ENCODE results near the gene RBKS. TPM values are rescaled to one million over a fixed set of nuclear protein-coding genes. Genes with fewer than 3 reads are reported as not detected.
"Not testable (repeated sequence)": the region's sequence is repeated elsewhere in the genome, so short reads cannot be mapped to it uniquely, and the experiment has no call there.

Gene RBKS
- total RNA-seq, 1 donor from 2014 or later = 0.90 TPM

DNA sequence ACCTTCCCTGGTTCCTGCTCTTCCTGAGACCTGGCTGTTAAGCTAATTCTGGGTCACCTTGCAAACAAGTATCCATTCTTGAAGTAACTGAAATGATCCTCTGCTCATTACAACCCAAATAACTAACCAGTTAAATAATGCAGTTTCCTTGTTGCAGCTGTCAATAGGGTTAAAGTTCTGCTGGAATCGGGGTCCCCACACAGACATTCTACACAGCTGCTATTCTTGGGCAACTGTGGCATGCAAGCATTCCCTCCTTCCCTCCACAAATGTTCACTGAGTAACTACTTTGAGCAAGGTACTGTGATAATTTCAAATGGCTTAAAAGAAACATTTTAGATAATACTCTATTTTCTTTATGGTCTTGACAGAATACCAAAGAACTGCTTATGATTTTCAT is 17.1 kb downstream of the RBKS start:
- DNase-seq (ENCODE audit: low read depth in 2 of 2) = no peak

GRCh38 chr2:27871802-27872201 is 18.4 kb downstream of the RBKS start:
- no peak for DNase-seq (ENCODE audit: low read depth in 2 of 2)

- peak in 1 of 2 donors; percentile 34 for DNase-seq (ENCODE audit: low read depth in 2 of 2)
Observed at GRCh38 chr2:27870724-27871123, 19.5 kb downstream of the RBKS start.

DNA sequence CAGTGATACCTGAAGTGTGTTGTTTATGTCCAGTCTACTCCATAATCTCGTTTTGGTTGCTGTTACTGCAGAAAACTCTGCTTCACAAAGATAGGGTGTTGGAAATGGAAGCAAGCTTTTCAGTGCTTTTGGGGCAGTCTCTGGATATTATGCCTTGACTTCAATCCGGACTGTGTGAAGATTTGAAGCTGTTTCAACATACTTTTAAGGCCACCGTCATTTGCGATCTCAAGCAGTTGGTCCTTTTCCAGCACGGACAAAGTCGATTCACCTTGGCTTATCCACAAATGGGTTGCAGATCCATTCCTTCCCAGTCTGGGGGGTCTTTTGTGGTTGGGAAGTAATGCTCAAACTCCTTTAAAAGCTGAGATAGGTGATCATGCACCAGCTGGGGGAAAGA is 20.4 kb downstream of the RBKS start:
- DNase-seq (ENCODE audit: low read depth in 2 of 2) = no peak

- no peak for DNase-seq (ENCODE audit: low read depth in 2 of 2)
Observed at GRCh38 chr2:27866237-27866636, 23.9 kb downstream of the RBKS start.

- DNase-seq (ENCODE audit: low read depth in 2 of 2) = not testable (repeated sequence)
Observed at GRCh38 chr2:27863955-27864354, 26.2 kb downstream of the RBKS start.

- DNase-seq (ENCODE audit: low read depth in 2 of 2) = no peak
Observed at GRCh38 chr2:27863146-27863545, 27.0 kb downstream of the RBKS start.

- peak in 1 of 2 donors; percentile 9 for DNase-seq (ENCODE audit: low read depth in 2 of 2)
Observed at GRCh38 chr2:27860111-27860510, 30.1 kb downstream of the RBKS start.

DNA sequence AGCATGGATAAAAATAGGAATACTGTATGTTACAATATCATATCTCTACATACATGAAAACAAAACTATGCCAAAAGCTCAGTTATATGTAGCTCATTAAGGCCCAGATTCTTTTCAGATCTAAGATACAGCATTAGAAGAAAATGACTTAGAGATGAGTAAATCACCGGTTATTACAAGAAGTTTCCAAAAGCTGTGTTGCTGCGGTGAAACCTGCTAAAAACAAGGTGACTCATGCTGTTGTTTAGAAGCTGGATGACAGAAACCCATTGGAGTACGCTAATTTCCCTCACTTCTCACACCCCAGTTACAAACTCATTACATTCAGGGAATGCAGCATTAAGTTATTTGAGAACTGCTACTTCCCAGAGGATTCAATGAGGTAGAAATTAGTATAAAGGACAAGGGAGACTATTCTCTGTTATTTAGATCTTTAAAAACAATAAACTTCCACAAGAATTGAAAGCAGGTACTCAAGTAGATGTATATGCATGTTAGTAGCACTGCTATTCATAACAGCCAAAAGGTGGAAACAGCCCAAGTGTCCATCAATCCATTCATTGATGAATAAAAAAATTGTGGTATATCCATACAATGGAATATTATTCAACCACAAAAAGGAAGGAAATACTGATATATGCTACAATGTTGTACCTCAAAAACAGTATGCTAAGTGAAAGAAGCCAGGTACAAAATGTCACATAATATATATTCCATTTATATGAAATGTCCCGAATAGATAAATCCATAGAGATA is 32.6 kb downstream of the RBKS start:
- peak in 1 of 2 donors; percentile 32 for DNase-seq (ENCODE audit: low read depth in 2 of 2)

GRCh38 chr2:27856956-27857355 is 33.2 kb downstream of the RBKS start:
- no peak for DNase-seq (ENCODE audit: low read depth in 2 of 2)

GRCh38 chr2:27856386-27856785 is 33.8 kb downstream of the RBKS start:
- no peak for DNase-seq (ENCODE audit: low read depth in 2 of 2)

GRCh38 chr2:27855476-27855875 is 34.7 kb downstream of the RBKS start:
- DNase-seq (ENCODE audit: low read depth in 2 of 2) = peak in 1 of 2 donors; percentile 28

GRCh38 chr2:27854229-27854862 is 35.8 kb downstream of the RBKS start:
- DNase-seq (ENCODE audit: low read depth in 2 of 2) = no peak

GRCh38 chr2:27852691-27853090 is 37.5 kb downstream of the RBKS start:
- no peak for DNase-seq (ENCODE audit: low read depth in 2 of 2)

- DNase-seq (ENCODE audit: low read depth in 2 of 2) = no peak
Observed at GRCh38 chr2:27849558-27850205, 40.5 kb downstream of the RBKS start.

GRCh38 chr2:27847333-27847732 is 42.9 kb downstream of the RBKS start:
- DNase-seq (ENCODE audit: low read depth in 2 of 2) = no peak

DNA sequence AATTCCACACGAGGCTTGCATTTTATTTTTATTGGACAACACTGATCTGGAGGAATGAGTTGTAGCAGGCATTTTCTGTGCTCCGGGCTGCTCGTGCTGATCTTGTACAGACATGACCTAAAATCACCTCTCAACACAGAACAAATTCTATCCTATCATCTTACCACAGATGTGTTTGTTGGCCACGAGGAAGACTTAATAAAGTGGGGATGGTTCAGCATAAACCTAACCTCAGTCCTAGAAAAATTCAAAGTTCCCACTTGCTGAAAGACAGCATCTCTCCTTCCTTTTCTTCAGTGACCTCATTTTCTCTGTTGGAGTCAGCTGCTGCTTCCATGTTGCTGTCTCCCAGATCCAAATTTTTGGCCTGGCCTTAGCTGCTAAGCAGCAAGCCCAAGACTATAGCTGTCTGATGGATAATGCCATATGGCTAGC is 45.3 kb downstream of the RBKS start:
- no peak for DNase-seq (ENCODE audit: low read depth in 2 of 2)

- DNase-seq (ENCODE audit: low read depth in 2 of 2) = no peak
Observed at GRCh38 chr2:27843992-27844391, 46.2 kb downstream of the RBKS start.

DNA sequence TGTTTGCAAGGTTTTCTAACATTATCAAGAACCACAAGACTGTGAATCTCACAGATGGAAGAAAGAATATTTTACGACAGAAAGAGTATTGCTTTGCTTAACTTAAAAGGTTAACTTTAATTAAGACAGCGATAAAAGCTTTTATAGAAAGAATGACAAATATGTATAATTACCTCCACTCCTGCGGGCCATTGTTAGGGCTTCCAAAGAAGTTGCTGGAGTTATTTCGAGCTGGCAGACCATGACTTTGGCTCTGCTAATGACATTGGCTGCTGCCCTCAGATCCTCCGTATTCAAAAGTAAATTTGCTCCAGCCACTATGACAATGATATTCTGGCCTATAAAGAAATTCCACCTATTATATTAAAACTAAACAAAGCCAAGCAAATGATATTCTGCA is 47.3 kb downstream of the RBKS start:
- DNase-seq (ENCODE audit: low read depth in 2 of 2) = no peak

DNA sequence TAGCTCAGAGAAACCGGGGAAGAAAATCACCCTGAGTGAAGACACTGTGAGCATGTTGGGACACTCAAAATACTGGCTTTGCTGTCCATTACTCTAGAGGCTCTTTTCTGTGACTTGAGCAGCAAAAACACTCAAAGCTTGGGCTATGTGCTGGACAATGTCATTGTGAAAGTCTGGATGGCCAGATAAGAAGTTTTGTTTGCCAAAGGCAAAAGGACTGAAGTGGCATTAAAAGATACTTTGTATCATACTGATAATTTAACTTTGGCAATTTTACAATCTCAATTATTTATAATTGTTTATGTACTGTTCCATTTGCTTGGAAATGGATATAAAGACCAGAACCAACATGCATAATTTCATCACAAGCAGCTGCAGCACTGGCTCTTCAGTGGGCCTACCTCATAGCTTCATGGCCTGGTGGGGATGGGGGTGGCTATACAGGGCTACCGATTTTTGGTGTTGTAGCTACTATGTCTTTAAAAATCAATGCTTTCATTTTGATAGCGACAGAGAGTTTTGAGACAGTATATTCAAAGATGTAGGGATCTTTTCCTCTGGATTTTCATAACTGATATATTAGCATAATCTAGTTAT is 51.1 kb downstream of the RBKS start:
- DNase-seq (ENCODE audit: low read depth in 2 of 2) = no peak

- DNase-seq (ENCODE audit: low read depth in 2 of 2) = no peak
Observed at GRCh38 chr2:27838502-27838901, 51.7 kb downstream of the RBKS start.

DNA sequence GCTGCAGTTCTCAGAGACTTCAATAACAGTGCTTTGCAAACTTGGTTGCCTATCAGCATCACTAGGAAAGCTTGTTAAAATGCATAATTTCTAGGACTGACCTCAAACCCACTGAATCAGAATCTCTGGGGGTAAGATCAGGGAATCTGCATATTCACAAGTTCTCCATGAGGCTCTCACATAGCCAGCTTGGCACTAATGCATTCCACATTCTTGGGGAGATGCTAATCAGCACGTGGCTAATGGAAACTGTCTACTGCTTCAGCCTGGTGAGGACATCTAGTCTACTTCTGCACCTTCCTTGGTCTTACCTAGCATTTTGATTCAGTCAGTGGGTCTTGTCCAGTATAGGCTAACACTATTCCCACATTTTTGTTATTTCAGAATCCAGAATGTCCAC is 56.3 kb downstream of the RBKS start:
- DNase-seq (ENCODE audit: low read depth in 2 of 2) = no peak

Data from dermis microvascular lymphatic vessel endothelial cell (primary cell).